Skeletal muscle cell (primary cell): ENCODE results near the gene DENND1A.

Experiments
- DNase-seq: peaks from one replicate; pipeline ENCODE4 v3.0.0-alpha.2; 2010; ENCODE audit warnings: low read depth
- H3K4me3 ChIP-seq: 2 replicates; pipeline ENCODE4 v1.5.1; 2011; ENCODE audit warnings: low read depth, mild to moderate bottlenecking, control low read depth, low read length, moderate library complexity

DENND1A gene

DNA sequence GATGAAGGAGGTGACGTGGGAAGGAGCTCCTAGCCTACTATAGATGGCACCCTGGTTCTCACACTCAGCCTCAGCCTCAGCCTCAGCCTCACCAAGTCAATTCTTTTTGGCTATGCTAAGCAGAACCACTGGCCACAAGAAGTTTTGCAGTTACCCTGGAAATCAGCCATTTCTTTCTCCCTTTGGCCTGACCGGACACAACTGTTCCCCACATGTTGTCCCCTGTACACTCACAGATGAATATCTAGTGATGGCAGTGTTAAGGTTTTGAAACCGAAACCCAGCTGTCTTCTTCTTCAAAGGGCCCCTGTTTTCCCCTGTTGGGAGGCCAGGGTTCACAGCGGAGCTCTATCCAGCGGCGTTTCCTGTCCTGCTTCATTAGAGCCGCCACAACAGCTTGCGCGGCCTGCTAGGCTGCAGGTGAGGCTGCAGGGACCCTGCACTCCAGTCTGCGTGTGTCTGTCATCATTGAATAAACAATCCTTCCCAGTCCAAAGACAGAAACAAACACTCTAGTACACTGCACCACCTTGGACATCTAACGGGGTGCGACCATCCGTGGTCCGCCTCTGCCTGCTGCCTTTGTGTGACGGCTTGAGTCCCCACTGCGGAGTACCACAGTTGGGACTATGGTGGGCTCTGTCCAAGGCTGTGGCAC, 250.5 kb downstream of the DENND1A start:
- no peak for DNase-seq
- H3K4me3 ChIP-seq, result no peak overlapping the region

DNA sequence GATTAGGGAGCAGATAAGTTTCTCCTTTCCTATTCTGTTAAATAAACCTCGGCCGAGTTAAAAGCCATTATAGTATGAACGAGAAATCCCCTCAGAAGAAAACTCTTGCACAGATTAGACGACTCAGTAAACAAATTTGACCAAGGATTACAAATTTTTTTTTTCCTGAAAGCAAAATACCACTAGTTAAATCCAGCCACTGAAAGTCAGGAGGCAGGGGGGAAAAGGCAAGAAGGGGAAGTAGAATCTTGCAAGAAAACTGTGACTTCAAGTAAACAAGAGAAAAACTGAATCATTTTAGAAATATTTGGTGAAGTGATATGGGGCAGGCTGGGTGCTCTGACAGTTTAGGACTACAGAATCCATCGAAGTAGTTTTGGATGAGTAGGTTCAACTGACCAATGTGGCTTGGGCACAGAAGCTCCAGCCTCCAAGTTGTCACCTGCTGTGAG, 251.0 kb downstream of the DENND1A start:
- no peak for DNase-seq

DNA sequence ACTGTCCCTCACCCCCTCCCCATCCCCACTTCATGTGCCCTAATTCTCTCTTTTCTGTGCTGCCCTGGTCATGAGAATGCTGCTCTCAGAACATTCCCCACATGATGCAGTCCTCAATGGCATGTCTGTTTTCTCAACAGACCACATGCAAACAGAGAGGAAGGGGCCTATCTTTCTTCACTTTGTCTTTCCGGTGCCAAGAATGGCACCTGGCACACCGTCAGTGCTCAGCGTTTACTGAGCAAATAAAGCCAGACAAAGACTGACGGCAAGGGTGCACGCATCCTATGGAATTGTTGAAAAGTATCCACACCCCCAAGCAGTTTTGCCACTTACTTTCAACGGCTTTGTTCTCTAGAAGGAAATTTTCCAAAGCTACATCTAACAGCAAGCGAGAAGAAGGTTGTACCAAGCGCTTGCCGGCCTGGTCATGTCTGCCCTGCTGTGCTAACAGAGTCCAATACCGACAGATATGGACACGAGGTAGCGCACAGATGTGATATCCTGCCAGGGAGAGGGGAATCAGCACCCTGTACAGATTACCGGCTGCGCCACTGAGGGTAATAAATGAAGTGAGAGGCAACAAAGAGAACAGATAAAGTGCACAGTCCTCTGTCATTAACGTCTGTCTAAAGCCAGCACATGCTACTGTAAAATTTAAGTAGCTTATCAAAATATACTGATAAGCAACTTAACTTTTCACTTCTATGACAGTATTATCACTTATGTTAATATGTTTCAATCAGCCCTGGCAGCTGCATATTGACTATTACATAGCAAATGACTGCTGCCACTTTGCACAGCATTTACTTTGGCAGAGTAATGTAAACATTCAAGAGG, 251.7 kb downstream of the DENND1A start:
- no peak for DNase-seq

More for the DNA sequence above, 251.0 kb downstream of the DENND1A start:
- H3K4me3 ChIP-seq, result no peak overlapping the region

DNA sequence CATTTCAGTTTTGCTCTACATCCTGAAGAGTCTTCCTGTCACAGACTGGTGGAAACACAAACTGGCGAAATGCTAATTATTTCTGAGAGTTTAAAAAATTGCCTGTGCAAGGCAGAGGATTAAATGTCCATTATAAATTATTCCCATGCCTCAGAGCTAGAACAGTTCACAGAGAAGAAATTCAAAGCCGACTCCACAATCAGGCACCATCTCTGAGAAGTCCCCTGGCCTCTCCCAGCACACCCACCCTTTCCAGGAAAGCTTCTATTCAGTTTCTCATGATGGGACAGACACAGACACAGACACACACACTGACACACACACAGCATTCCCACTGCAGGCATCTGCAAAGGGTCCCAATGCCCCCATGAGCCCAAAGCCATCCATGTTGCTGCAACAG, 253.1 kb downstream of the DENND1A start:
- DNase-seq, result no peak

More for the DNA sequence above, 251.7 kb downstream of the DENND1A start:
- H3K4me3 ChIP-seq, result no peak overlapping the region

DNA sequence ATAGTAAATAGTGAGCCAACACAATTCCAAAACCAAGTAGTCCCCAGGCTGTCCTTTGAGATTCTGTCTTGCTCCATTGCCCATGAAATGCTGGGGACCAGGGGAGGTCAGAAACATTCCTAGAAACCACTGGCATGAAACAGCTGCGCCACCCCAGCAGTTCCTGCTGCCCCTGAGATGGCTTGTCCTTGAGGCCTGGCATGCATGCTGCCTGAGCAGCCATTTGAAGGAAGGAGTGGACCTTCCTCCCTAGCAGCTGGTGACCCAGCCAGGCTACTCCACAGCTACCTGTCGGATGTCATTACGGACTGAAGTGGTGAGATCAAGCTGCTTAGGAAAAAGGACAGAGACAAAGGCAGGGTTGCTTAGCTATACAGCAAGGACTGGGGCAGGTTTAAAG, 260.6 kb downstream of the DENND1A start:
- DNase-seq, result no peak
- no peak overlapping the region for H3K4me3 ChIP-seq

More for the DNA sequence above, 253.1 kb downstream of the DENND1A start:
- H3K4me3 ChIP-seq, result no peak overlapping the region

DNA sequence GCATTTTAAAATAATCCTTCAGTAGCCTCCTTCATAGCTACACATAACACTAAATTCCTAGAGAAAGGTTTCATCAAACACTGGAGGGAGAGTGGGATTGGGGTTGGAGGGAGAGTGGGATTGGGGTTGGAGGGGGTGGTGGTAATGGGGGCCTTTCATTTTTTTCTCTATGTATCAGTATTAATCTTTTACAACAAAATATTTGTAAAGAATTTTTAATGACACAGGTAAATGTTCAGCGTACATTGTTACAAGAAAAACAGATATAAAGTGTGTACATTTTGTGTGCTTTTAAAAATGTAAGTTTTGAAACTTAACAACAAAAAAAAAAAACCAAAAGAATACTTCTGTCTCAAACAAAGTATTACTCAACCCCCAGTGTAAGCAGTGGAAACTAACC, 266.4 kb downstream of the DENND1A start:
- DNase-seq, result no peak

DNA sequence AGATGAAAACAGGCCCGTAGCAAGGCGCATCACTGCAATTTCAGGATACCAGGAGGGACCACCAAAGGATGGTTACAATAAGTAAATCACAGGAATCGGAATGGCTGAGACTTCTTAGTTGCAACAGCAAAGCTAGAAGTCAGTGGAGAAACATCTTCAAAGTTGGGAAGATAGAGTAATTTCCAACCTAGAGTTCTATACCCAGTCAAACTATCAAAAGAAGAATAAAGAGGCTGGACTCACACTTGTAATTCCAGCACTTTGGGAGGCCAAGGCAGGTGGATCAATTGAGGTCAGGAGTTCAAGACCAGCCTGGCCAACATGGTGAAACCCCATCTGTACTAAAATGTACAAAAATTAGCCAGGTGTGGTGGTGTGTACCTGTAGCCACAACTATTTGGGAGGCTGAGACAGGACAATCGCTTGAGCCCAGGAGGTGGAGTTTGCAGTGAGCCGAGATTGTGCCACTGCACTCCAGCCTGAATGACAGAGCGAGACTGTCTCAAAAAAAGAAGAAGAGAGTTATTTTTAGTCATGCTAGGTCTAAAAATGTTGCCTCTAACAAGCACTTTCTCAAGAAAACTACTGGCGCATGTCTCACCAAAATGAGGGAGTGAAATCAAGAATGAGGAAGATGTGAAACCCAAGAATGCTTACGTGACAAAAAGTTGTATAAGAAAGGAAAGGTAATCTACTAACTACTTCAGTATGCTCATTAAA, 267.7 kb downstream of the DENND1A start:
- DNase-seq, result no peak
- no peak overlapping the region for H3K4me3 ChIP-seq

More for the DNA sequence above, 266.4 kb downstream of the DENND1A start:
- no peak overlapping the region for H3K4me3 ChIP-seq

DNA sequence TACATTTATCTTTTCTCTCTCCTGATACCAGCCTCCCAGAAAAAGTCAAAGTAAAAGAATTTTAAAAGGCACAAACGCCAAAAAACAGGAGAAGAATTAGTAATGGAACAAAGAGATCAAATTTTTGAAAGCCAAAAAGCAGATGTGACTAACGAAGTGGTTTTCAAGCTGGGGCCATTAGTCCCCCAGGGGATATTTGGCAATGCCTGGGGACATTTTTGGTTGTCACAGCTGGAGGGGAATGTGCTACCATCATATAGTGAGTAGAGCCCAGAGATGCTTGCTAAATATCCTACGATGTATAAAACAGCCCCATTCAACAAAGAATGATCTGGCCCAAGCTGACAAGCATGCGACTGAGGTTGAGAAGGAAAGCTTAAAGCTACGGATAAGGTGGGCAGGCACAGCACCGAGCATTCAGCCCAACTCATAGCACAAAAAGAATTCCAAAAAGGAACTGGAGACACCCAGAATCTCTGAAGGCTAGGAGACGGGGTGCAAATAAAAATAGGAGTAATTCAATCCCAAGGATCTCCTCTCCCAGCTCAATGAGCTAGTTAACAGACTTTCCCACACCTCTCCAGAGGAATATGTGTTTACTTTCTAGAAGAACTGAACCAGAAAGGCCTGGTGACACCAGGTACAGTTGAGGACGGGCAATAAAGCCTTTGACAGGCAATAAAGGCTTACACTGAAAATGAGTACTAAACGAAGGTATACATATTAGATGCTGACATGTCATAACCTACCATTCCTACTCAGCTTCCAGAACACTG, 269.0 kb downstream of the DENND1A start:
- H3K4me3 ChIP-seq, result no peak overlapping the region
- no peak for DNase-seq

DNA sequence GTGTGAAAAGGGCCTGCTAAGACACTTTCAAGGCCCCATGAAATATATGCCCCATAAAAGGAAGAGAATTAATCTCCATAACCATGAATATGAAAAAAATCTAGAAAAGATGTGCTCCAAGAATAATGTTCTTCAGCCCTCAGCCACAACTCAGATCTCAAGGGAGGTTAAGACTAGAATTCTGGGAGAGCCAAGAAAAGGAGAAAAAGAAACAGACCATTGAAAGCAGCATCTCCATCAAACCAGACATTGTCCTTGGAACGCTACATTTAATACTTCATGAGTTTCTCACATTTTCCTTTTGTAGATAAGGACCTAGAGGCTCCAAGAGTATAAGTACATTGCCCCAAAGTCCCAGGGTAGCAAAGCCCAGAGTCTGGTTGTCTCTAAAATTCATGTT, 270.6 kb downstream of the DENND1A start:
- DNase-seq, result no peak
- no peak overlapping the region for H3K4me3 ChIP-seq

DNA sequence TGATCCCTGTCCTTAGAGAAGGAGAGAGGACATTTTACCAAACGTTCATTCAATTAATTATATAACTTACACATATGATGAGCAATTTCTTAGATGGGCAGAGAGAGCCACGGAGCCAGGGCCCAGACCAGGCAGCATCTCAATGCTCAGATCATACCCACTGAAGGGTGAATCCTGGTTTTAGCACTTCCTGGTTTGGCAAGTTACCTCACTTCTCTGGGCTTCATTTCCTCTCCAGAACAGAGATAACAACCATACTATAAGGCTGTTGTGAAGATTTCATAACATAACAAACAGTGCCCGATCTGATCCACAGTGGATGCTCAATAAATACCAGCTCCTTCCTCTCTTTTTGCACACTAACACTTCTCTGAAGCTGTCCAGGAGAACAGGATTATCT, 271.1 kb downstream of the DENND1A start:
- no peak overlapping the region for H3K4me3 ChIP-seq
- DNase-seq, result no peak

DNA sequence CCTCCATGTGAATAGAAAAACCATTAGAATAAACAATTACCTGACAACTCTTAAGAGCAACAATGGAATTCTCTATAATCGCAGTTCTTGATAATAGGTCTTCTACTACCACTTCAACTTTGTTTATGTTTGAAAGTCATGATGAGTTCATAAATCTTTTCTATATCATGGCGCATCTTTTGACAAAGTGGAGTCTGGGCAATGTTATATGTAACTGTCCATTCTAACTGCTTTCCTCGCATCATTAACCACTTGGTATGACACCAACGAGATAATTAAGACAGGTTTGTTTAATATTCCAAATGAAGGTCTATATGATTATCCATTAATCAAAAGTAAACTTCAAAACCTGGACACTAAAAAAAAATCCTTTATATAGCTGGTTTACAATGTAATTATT, 272.0 kb downstream of the DENND1A start:
- no peak for DNase-seq
- H3K4me3 ChIP-seq, result no peak overlapping the region

DNA sequence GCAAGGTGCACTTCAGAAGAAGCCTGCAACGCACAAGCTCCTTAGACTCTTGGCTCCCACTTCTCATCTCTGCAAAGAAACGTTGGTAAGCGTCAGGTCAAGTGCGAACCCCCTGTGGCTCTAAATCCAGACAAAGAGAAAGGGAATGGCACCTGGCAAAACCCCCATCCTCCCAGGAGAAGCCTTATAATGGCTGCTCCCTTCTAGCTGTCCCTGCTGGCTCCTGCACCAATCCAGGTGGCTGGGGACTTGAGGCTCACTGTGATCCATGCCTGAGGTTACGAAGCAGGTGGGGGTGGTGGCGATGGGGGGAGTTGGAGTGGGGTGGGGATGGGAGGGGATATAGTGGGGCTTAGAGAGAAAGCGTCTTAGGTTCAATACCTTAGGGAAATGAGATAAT, 272.8 kb downstream of the DENND1A start:
- H3K4me3 ChIP-seq, result no peak overlapping the region
- no peak for DNase-seq

DNA sequence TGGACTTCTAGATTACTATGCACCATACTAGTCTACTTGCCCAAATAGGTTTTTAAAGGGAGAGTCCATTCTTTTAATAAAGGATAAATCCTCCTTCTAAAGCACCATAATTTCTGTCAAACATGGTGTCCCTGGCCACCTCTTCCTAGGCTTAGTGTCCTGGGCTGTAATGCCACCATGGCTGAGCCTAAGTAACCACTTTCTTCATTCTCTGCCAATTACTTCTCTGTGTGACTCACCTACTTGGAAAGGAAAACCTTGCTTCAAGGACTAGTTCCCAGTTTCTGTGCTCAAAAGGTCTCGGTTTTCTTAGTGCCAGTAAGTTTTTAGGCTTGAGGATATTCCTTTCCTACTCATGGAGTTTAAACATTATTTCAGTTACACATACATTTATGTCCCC, 273.4 kb downstream of the DENND1A start:
- H3K4me3 ChIP-seq, result no peak overlapping the region
- DNase-seq, result no peak

DNA sequence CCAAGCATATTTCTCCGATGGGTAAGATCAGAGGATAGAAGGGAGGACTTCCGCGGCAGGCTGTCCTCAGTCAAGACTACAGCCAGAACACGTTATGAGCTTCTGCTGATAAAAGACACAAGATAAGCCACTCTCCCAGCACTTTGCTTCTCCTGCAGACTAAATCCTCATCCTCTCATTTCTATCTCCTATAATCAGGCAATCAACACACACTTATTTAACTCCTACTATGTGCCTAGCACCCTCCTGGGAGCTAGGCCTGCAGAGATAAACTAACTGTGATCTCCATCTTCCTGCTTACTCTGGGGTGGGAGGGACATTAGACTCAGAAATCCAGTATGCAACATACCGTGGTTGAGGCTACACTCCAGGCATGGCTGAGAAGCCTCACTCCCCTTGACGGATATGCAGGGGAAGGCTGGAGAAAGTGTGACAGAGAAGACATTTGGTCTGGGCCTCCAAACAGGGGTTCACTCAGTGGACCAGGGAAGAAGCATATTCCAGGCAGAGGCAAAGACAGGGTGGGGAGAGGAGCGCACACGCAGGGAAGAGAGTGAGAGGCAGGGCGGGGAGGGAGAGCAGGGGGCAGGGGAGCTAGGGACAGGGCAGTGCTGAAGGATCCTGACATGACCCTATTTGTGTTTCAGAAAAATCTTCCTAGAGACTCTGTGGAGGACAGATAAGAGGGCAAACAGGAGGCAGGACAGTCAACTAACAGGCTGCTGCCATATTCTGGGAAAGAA, 274.1 kb downstream of the DENND1A start:
- DNase-seq, result no peak
- no peak overlapping the region for H3K4me3 ChIP-seq

DNA sequence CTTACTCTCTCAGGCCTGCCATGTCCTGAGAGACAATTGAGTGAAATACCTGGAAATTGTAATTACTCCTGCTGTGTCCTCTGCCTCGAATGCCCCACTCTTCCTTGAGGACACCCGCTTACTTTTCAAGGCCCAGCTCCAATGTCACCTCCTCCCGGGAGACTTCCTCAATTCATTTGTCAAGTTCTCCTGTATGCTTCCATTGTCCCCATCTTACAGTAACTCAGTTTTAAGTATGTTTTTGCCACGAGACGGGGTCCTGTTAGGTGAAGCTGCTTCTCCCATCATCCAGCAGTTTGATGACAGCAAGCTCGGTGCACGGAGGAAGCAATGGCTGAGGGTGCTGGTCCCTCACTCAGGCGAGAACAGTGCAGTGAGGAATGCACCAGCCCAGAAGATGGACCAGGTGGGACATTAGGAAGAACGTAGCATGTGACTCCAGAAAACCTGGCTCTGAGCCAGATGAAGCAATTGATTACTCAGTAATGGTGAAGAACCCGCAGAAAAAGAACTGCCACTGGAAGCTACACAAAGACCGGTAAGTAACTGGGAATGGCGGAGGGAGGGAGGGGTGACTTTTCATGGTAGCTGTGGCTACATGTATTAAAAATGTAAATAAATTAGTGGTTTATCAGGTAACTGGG, 274.8 kb downstream of the DENND1A start:
- H3K4me3 ChIP-seq, result no peak overlapping the region
- no peak for DNase-seq

DNA sequence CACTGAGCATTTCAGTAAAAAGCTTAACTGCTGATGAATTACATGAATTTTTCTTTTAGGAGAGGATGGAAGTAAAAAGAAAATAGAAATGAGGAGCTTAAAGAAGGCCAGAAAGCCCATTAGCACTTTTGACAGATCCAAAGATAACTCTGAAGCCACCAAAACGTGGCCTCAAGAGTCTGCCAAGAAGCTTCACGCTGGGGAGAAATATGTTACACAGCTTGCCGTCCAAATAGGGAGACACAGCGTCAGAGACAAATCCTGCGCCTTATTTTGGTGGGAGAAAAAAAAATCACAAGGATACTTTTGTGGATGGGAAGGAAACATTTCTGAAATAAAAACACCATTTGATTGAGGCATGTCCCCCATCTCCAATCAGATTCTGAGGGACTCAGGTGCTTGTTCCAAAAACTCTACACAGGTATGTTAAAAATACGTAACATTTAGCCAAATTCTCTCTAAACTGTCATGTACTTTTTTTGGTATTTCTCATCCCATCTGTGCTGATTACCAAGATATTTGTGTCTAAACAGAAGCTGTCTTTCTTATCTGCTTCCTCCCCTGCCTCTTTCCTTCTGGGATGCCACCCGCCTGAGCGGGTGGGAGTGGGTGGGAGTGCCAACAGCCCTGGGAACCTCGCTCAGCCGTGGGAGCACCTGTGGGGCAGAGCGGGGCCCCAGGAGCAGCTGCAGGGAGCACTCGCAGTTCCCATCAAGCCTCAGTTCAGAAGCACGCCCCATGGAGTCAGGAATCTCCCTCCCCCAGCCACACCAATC, 275.5 kb downstream of the DENND1A start:
- no peak overlapping the region for H3K4me3 ChIP-seq
- DNase-seq, result no peak

DNA sequence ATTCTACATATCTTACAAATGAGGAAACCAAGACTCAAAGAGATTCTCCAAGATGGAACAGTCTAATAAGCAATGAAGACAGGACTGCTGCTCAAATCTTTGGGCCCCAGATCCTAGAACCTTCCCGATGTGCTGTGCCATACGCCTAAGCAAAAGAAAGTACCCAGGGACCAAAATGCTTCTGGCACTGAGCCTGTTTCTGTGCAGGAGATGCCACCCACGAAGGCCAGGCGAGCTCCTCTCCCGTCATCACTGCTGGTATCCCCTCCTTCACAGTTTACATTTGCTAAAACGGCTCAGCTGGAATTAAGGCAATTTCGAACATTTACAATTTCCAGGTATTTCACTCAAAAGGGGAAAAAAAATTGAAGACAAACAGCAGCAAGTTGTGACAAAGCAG, 277.5 kb downstream of the DENND1A start:
- DNase-seq, result no peak
- no peak overlapping the region for H3K4me3 ChIP-seq

DNA sequence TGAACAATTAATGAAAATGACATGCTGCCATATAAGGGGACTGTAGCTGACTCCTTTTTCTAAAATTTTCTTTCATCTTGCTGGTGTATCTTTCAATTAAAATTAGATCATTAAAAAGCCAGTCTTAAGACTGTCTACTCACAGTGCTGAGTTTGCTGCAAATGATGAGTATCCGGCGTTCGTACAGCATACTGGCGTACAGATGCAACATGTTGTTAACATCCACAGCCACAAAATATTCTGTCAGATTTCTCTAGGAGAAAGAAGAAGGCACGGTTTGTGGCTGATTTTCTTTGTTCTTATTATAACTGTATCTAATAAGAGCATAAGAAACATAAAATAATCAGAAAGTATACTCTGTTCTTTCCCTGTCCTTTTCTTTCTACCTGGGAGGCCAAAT, 278.1 kb downstream of the DENND1A start:
- H3K4me3 ChIP-seq, result no peak overlapping the region
- no peak for DNase-seq
